Peyer's patch (tissue), 4 donors: ENCODE data around the gene STUM. TPM values are rescaled to one million over a fixed set of nuclear protein-coding genes. Genes with fewer than 3 reads are reported as not detected.

Experiments
- DNase-seq, 3 donors: peaks; one replicate each; pipeline ENCODE4 v3.0.0-alpha.2; 2017 to 2019
- H3K27ac ChIP-seq, 4 donors: fragments of 200-600 bp; sonication (generic); one replicate each; pipeline ENCODE4 v1.5.1; 2016 to 2019
- H3K27me3 ChIP-seq, 2 donors: fragments of 200-600 bp; sonication (generic); one replicate each; pipeline ENCODE4 v1.5.1; 2019
- H3K36me3 ChIP-seq, 3 donors: fragments of 200-600 bp; sonication (generic); one replicate each; pipeline ENCODE4 v1.5.1; 2016 to 2019
- H3K4me1 ChIP-seq, 4 donors: fragments of 200-600 bp; sonication (generic); one replicate each; pipeline ENCODE4 v1.5.1; 2016 to 2019
- H3K4me3 ChIP-seq, 4 donors: fragments of 200-600 bp; sonication (generic); 1 replicate in 3 of 4; 2 replicates in 1 of 4; pipeline ENCODE4 v1.5.1; 2016 to 2019; ENCODE audit warnings: mild to moderate bottlenecking in 1 of 4
- H3K9me3 ChIP-seq, 4 donors: fragments of 200-600 bp; sonication (generic); one replicate each; pipeline ENCODE4 v1.5.1; 2016 to 2019; ENCODE audit warnings: mild to moderate bottlenecking in 1 of 4
- CTCF ChIP-seq, 6 experiments: fragments of 450-650 bp in 4 of 6; fragments of 200-600 bp in 2 of 6; sonication (generic) in 1 of 6; IDR thresholded peaks; one replicate each; pipeline ENCODE4 v1.5.1; 2017 to 2019; ENCODE audit warnings: antibody characterized with exemption in 6 of 6, mild to moderate bottlenecking in 3 of 6, moderate library complexity in 1 of 6
- POLR2A ChIP-seq, 2 donors: fragments of 450-650 bp; IDR thresholded peaks; one replicate each; pipeline ENCODE4 v1.5.1; 2017; ENCODE audit warnings: antibody characterized with exemption in 2 of 2, mild to moderate bottlenecking in 2 of 2, moderate library complexity in 2 of 2
- total RNA-seq, 4 donors: library from RNA; depleted of rRNA; stranded (reverse); fragments of >200 nt; gene quantifications; one replicate each; pipeline ENCODE4 v1.1.0, GENCODE V29; 2016

The STUM gene
- total RNA-seq, 4 donors from 2014 or later, result 1.4 to 4.6 (median 2.9) TPM

GRCh38 chr1:226634611-226635246, 86.2 kb downstream of the STUM start:
- no peak for TF ChIP-seq CTCF (IDR thresholded peaks at IDR 0.05)
- no peak for TF ChIP-seq POLR2A (IDR thresholded peaks at IDR 0.05)
- H3K4me1 ChIP-seq, result peaks cover 0 to 30% (median 28%) of the 10 kb centered on the region in 4 donors
- H3K9me3 ChIP-seq, result no peaks in the 10 kb centered on the region
- peak in 2 of 3 donors; percentile 16 to 50 for DNase-seq
- H3K27me3 ChIP-seq, result no peaks in the 10 kb centered on the region
- peak overlapping the region; percentile 31 to 85 (median 62) for H3K27ac ChIP-seq
- H3K4me3 ChIP-seq, result no peak overlapping the region
- H3K36me3 ChIP-seq, result peaks cover 0 to 43% (median 0%) of the 10 kb centered on the region in 3 donors

- no peaks in the 10 kb centered on the region for H3K9me3 ChIP-seq
- H3K27me3 ChIP-seq, result no peaks in the 10 kb centered on the region
- DNase-seq, result peak; percentile 45 to 63 (median 58)
- TF ChIP-seq CTCF (IDR thresholded peaks at IDR 0.05), result no peak
- TF ChIP-seq POLR2A (IDR thresholded peaks at IDR 0.05), result no peak
- H3K4me1 ChIP-seq, result peaks cover 0 to 30% (median 28%) of the 10 kb centered on the region in 4 donors
- no peak overlapping the region for H3K4me3 ChIP-seq
- peaks cover 0 to 51% (median 0%) of the 10 kb centered on the region in 3 donors for H3K36me3 ChIP-seq
- H3K27ac ChIP-seq, result peak overlapping the region in 1 of 4 donors; percentile 85
Observed at GRCh38 chr1:226635456-226635941, 86.9 kb downstream of the STUM start.

- Histone ChIP-seq H3K27ac (peak overlapping the region in 1 of 4 donors; percentile 56), H3K27me3 (no peaks in the 10 kb centered on the region), H3K9me3 (no peaks in the 10 kb centered on the region), H3K4me3 (no peak overlapping the region), H3K4me1 (peaks cover 0 to 30% (median 28%) of the 10 kb centered on the region in 4 donors), H3K36me3 (peaks cover 0 to 59% (median 0%) of the 10 kb centered on the region in 3 donors)
- no peak for DNase-seq
- TF ChIP-seq CTCF (IDR thresholded peaks at IDR 0.05), result no peak
- no peak for TF ChIP-seq POLR2A (IDR thresholded peaks at IDR 0.05)
Observed at GRCh38 chr1:226636847-226637096, 88.2 kb downstream of the STUM start.

- Histone ChIP-seq H3K4me3 (no peak overlapping the region), H3K36me3 (peaks cover 0 to 58% (median 0%) of the 10 kb centered on the region in 3 donors), H3K9me3 (no peaks in the 10 kb centered on the region), H3K27me3 (no peaks in the 10 kb centered on the region), H3K4me1 (peaks cover 0 to 28% (median 27%) of the 10 kb centered on the region in 4 donors), H3K27ac (peak overlapping the region in 1 of 4 donors; percentile 56)
- peak; percentile 25 to 52 (median 51) for DNase-seq
- TF ChIP-seq POLR2A (IDR thresholded peaks at IDR 0.05) (no peak), CTCF (IDR thresholded peaks at IDR 0.05) (peak in 2 of 6 experiments; percentile 6 to 28)
Observed at GRCh38 chr1:226637147-226637935, 88.8 kb downstream of the STUM start.

- Histone ChIP-seq H3K9me3 (no peaks in the 10 kb centered on the region), H3K27ac (peak overlapping the region in 2 of 4 donors; percentile 9 to 56), H3K4me3 (no peak overlapping the region), H3K36me3 (peaks cover 0 to 58% (median 0%) of the 10 kb centered on the region in 3 donors), H3K27me3 (no peaks in the 10 kb centered on the region), H3K4me1 (peaks cover 0 to 33% (median 29%) of the 10 kb centered on the region in 4 donors)
- TF ChIP-seq CTCF (IDR thresholded peaks at IDR 0.05), result no peak
- no peak for TF ChIP-seq POLR2A (IDR thresholded peaks at IDR 0.05)
- peak; percentile 15 to 43 (median 39) for DNase-seq
Observed at GRCh38 chr1:226638001-226638601, 89.5 kb downstream of the STUM start.
